Coronary artery (tissue), 2 donors: Measurements from ENCODE around the gene CERS6.

ENCODE experiments used
- DNase-seq: peaks from one replicate; pipeline ENCODE4 v3.0.0-alpha.2; 2017; ENCODE audit warnings: low spot score
- H3K27ac ChIP-seq, 2 donors: fragments of 200-600 bp; sonication (generic); one replicate each; pipeline ENCODE4 v1.5.1; 2016 to 2019
- H3K4me3 ChIP-seq: fragments of 200-600 bp; sonication (generic); 2 replicates; pipeline ENCODE4 v1.5.1; 2016; ENCODE audit warnings: mild to moderate bottlenecking, moderate library complexity
- CTCF ChIP-seq: fragments of 200-600 bp; sonication (generic); IDR thresholded peaks from one replicate; pipeline ENCODE4 v1.5.1; 2019; ENCODE audit warnings: antibody characterized with exemption

CERS6 gene

GRCh38 chr2:168608796-168609195 is 152.7 kb downstream of the CERS6 start:
- no peak for TF ChIP-seq CTCF
- Histone ChIP-seq H3K4me3 (no peak overlapping the region), H3K27ac (no peak overlapping the region)
- DNase-seq: no peak

- no peak for DNase-seq
- TF ChIP-seq CTCF: no peak
- H3K27ac ChIP-seq: no peak overlapping the region
- H3K4me3 ChIP-seq: no peak overlapping the region
Observed at GRCh38 chr2:168611091-168611490, 155.0 kb downstream of the CERS6 start.

- Histone ChIP-seq H3K27ac (no peak overlapping the region), H3K4me3 (no peak overlapping the region)
- TF ChIP-seq CTCF: no peak
- DNase-seq: no peak
Observed at GRCh38 chr2:168611896-168612650, 156.0 kb downstream of the CERS6 start.

- Histone ChIP-seq H3K27ac (no peak overlapping the region), H3K4me3 (no peak overlapping the region)
- DNase-seq: no peak
- TF ChIP-seq CTCF: no peak
Observed at GRCh38 chr2:168612719-168613118, 156.6 kb downstream of the CERS6 start.

GRCh38 chr2:168613551-168613950 is 157.5 kb downstream of the CERS6 start:
- Histone ChIP-seq H3K27ac (no peak overlapping the region), H3K4me3 (no peak overlapping the region)
- no peak for DNase-seq
- TF ChIP-seq CTCF: no peak

GRCh38 chr2:168614172-168615018 is 158.3 kb downstream of the CERS6 start:
- TF ChIP-seq CTCF: no peak
- H3K27ac ChIP-seq: no peak overlapping the region
- no peak for DNase-seq
- no peak overlapping the region for H3K4me3 ChIP-seq
